ENCODE data around the gene AHCYL1. TPM values are rescaled to one million over a fixed set of nuclear protein-coding genes. Genes with fewer than 3 reads are reported as not detected.
"Not testable (repeated sequence)": the region's sequence is repeated elsewhere in the genome, so short reads cannot be mapped to it uniquely, and the experiment has no call there.

The AHCYL1 gene
- total and polyA plus RNA-seq, 4 donors, result 41.9 to 79.0 (median 59.5) TPM

GRCh38 chr1:110024613-110025012 lies 40.0 kb downstream of the AHCYL1 start:
- ATAC-seq (ENCODE audit: low FRiP score), result no peak
- no peak overlapping the region for H3K4me3 ChIP-seq (ENCODE audit: low read length in 2 of 2)

GRCh38 chr1:110030687-110031086 lies 46.1 kb downstream of the AHCYL1 start:
- not testable (repeated sequence) for H3K9me3 ChIP-seq (ENCODE audit: control insufficient read depth, low read length); H3K27me3 ChIP-seq (ENCODE audit: control insufficient read depth in 1 of 2, insufficient read depth in 2 of 2, low read length in 1 of 2); H3K36me3 ChIP-seq (ENCODE audit: control insufficient read depth in 1 of 2, insufficient read depth in 2 of 2, low read length in 1 of 2); H3K4me1 ChIP-seq (ENCODE audit: control insufficient read depth in 1 of 2, insufficient read depth in 2 of 2, low read length in 2 of 2); H3K27ac ChIP-seq (ENCODE audit: low read depth in 1 of 2, low read length in 2 of 2); ATAC-seq (ENCODE audit: low FRiP score); DNase-seq; H3K4me3 ChIP-seq (ENCODE audit: low read length in 2 of 2)
- 73 to 74% methylated on average over 4 of the region's 4 CpGs for WGBS, 2 donors
- intact Hi-C loops (cut with DNase I), result loop anchor here in 1 of 2 donors (5.0 kb wide), 1 partner anchor 432 kb away; no protein-coding TSS in a partner anchor

More at GRCh38 chr1:110024613-110025012, 40.0 kb downstream of the AHCYL1 start:
- no peak for DNase-seq
- Histone ChIP-seq H3K4me1 (ENCODE audit: control insufficient read depth in 1 of 2, insufficient read depth in 2 of 2, low read length in 2 of 2) (no peaks in the 10 kb centered on the region), H3K27me3 (ENCODE audit: control insufficient read depth in 1 of 2, insufficient read depth in 2 of 2, low read length in 1 of 2) (no peaks in the 10 kb centered on the region), H3K27ac (ENCODE audit: low read depth in 1 of 2, low read length in 2 of 2) (no peak overlapping the region), H3K9me3 (ENCODE audit: control insufficient read depth, low read length) (no peaks in the 10 kb centered on the region), H3K36me3 (ENCODE audit: control insufficient read depth in 1 of 2, insufficient read depth in 2 of 2, low read length in 1 of 2) (peaks cover 5 to 14% of the 10 kb centered on the region in 2 donors)
- intact Hi-C loops (cut with DNase I), result no loop called here
- WGBS, 2 donors, result 91 to 95% methylated on average over 4 of the region's 4 CpGs

GRCh38 chr1:110032327-110032726 lies 47.8 kb downstream of the AHCYL1 start:
- H3K9me3 ChIP-seq (ENCODE audit: control insufficient read depth, low read length), result no peaks in the 10 kb centered on the region
- no peak overlapping the region for H3K4me3 ChIP-seq (ENCODE audit: low read length in 2 of 2)
- ATAC-seq (ENCODE audit: low FRiP score), result no peak
- H3K4me1 ChIP-seq (ENCODE audit: control insufficient read depth in 1 of 2, insufficient read depth in 2 of 2, low read length in 2 of 2), result no peaks in the 10 kb centered on the region
- no peaks in the 10 kb centered on the region for H3K36me3 ChIP-seq (ENCODE audit: control insufficient read depth in 1 of 2, insufficient read depth in 2 of 2, low read length in 1 of 2)
- DNase-seq, result no peak
- no peak overlapping the region for H3K27ac ChIP-seq (ENCODE audit: low read depth in 1 of 2, low read length in 2 of 2)
- intact Hi-C loops (cut with DNase I), result loop anchor here in 1 of 2 donors (5.0 kb wide), 1 partner anchor 430 kb away; no protein-coding TSS in a partner anchor
- WGBS, 2 donors, result 78 to 92% methylated on average over 2 of the region's 2 CpGs
- no peaks in the 10 kb centered on the region for H3K27me3 ChIP-seq (ENCODE audit: control insufficient read depth in 1 of 2, insufficient read depth in 2 of 2, low read length in 1 of 2)

- Histone ChIP-seq H3K9me3 (ENCODE audit: control insufficient read depth, low read length) (no peaks in the 10 kb centered on the region), H3K36me3 (ENCODE audit: control insufficient read depth in 1 of 2, insufficient read depth in 2 of 2, low read length in 1 of 2) (peaks cover 3 to 4% of the 10 kb centered on the region in 2 donors), H3K27ac (ENCODE audit: low read depth in 1 of 2, low read length in 2 of 2) (no peak overlapping the region), H3K4me3 (ENCODE audit: low read length in 2 of 2) (no peak overlapping the region), H3K4me1 (ENCODE audit: control insufficient read depth in 1 of 2, insufficient read depth in 2 of 2, low read length in 2 of 2) (no peaks in the 10 kb centered on the region), H3K27me3 (ENCODE audit: control insufficient read depth in 1 of 2, insufficient read depth in 2 of 2, low read length in 1 of 2) (no peaks in the 10 kb centered on the region)
- intact Hi-C loops (cut with DNase I), result loop anchor here in 1 of 2 donors (5.0 kb wide), 1 partner anchor 429 kb away; no protein-coding TSS in a partner anchor
- no peak for ATAC-seq (ENCODE audit: low FRiP score)
- whole genome bisulfite sequencing, 2 donors, result 89 to 94% methylated on average over 5 of the region's 5 CpGs
- DNase-seq, result no peak
These were observed 48.9 kb downstream of the AHCYL1 start for GRCh38 chr1:110033421-110033820.

- ATAC-seq (ENCODE audit: low FRiP score) (no peak), DNase-seq (no peak)
- no peaks in the 10 kb centered on the region for H3K9me3 ChIP-seq (ENCODE audit: control insufficient read depth, low read length)
- no peaks in the 10 kb centered on the region for H3K4me1 ChIP-seq (ENCODE audit: control insufficient read depth in 1 of 2, insufficient read depth in 2 of 2, low read length in 2 of 2)
- intact Hi-C loops (cut with DNase I), result loop anchor here in 1 of 2 donors (5.0 kb wide), 1 partner anchor 428 kb away; no protein-coding TSS in a partner anchor
- no peaks in the 10 kb centered on the region for H3K27me3 ChIP-seq (ENCODE audit: control insufficient read depth in 1 of 2, insufficient read depth in 2 of 2, low read length in 1 of 2)
- H3K4me3 ChIP-seq (ENCODE audit: low read length in 2 of 2), result peak overlapping the region; percentile 45 to 68
- WGBS, 2 donors, result 59 to 61% methylated on average over 4 of the region's 4 CpGs
- no peak overlapping the region for H3K27ac ChIP-seq (ENCODE audit: low read depth in 1 of 2, low read length in 2 of 2)
- H3K36me3 ChIP-seq (ENCODE audit: control insufficient read depth in 1 of 2, insufficient read depth in 2 of 2, low read length in 1 of 2), result peaks cover 5 to 6% of the 10 kb centered on the region in 2 donors
These were observed 49.5 kb downstream of the AHCYL1 start for GRCh38 chr1:110034040-110034450.

GRCh38 chr1:110034451-110035235 lies 50.1 kb downstream of the AHCYL1 start, which contains the start of gene STRIP1:
Gene STRIP1 (plus strand): TSS chr1:110034624. CDS start chr1:110034638, 14 bp downstream.
- WGBS, 2 donors, result 0% methylated on average over 55 to 66 of the region's 66 CpGs
- Histone ChIP-seq H3K4me1 (ENCODE audit: control insufficient read depth in 1 of 2, insufficient read depth in 2 of 2, low read length in 2 of 2) (no peaks in the 10 kb centered on the region), H3K36me3 (ENCODE audit: control insufficient read depth in 1 of 2, insufficient read depth in 2 of 2, low read length in 1 of 2) (peaks cover 5 to 8% of the 10 kb centered on the region in 2 donors), H3K27ac (ENCODE audit: low read depth in 1 of 2, low read length in 2 of 2) (peak within 1 kb of the TSS in 1 of 2 donors; percentile 49), H3K4me3 (ENCODE audit: low read length in 2 of 2) (peak within 1 kb of the TSS; percentile 86 to 99), H3K27me3 (ENCODE audit: control insufficient read depth in 1 of 2, insufficient read depth in 2 of 2, low read length in 1 of 2) (no peaks in the 10 kb centered on the region), H3K9me3 (ENCODE audit: control insufficient read depth, low read length) (no peaks in the 10 kb centered on the region)
- ATAC-seq (ENCODE audit: low FRiP score), result peak; percentile 98
- peak; percentile 96 for DNase-seq
- intact Hi-C loops (cut with DNase I), result loop anchor here in 1 of 2 donors (5.0 kb wide), 1 partner anchor 428 kb away; no protein-coding TSS in a partner anchor

- DNase-seq (no peak), ATAC-seq (ENCODE audit: low FRiP score) (no peak)
- intact Hi-C loops (cut with DNase I), result no loop called here
- Histone ChIP-seq H3K27me3 (ENCODE audit: control insufficient read depth in 1 of 2, insufficient read depth in 2 of 2, low read length in 1 of 2) (no peaks in the 10 kb centered on the region), H3K36me3 (ENCODE audit: control insufficient read depth in 1 of 2, insufficient read depth in 2 of 2, low read length in 1 of 2) (peaks cover 6 to 8% of the 10 kb centered on the region in 2 donors), H3K9me3 (ENCODE audit: control insufficient read depth, low read length) (no peaks in the 10 kb centered on the region), H3K27ac (ENCODE audit: low read depth in 1 of 2, low read length in 2 of 2) (no peak overlapping the region), H3K4me3 (ENCODE audit: low read length in 2 of 2) (peak overlapping the region; percentile 86 to 99), H3K4me1 (ENCODE audit: control insufficient read depth in 1 of 2, insufficient read depth in 2 of 2, low read length in 2 of 2) (no peaks in the 10 kb centered on the region)
- WGBS, 2 donors, result 4 to 5% methylated on average over 16 of the region's 16 CpGs
These were observed 50.7 kb downstream of the AHCYL1 start for GRCh38 chr1:110035236-110035752.

GRCh38 chr1:110038271-110038670 lies 53.7 kb downstream of the AHCYL1 start:
- DNase-seq (no peak), ATAC-seq (ENCODE audit: low FRiP score) (no peak)
- no peaks in the 10 kb centered on the region for H3K9me3 ChIP-seq (ENCODE audit: control insufficient read depth, low read length)
- H3K27ac ChIP-seq (ENCODE audit: low read depth in 1 of 2, low read length in 2 of 2), result no peak overlapping the region
- H3K27me3 ChIP-seq (ENCODE audit: control insufficient read depth in 1 of 2, insufficient read depth in 2 of 2, low read length in 1 of 2), result no peaks in the 10 kb centered on the region
- 85 to 90% methylated on average over 5 of the region's 5 CpGs for WGBS, 2 donors
- no peaks in the 10 kb centered on the region for H3K4me1 ChIP-seq (ENCODE audit: control insufficient read depth in 1 of 2, insufficient read depth in 2 of 2, low read length in 2 of 2)
- no peak overlapping the region for H3K4me3 ChIP-seq (ENCODE audit: low read length in 2 of 2)
- intact Hi-C loops (cut with DNase I), result no loop called here
- peaks cover 11 to 18% of the 10 kb centered on the region in 2 donors for H3K36me3 ChIP-seq (ENCODE audit: control insufficient read depth in 1 of 2, insufficient read depth in 2 of 2, low read length in 1 of 2)
